Activated T-cell treated with anti-CD3 and anti-CD28 coated beads, Interleukin-2, amount 50 U/mL, for 72 hours (primary cell): ENCODE measurements around the gene TRPM2. TPM values are rescaled to one million over a fixed set of nuclear protein-coding genes. Genes with fewer than 3 reads are reported as not detected.

Experiments used
- ATAC-seq, 2 donors: fragments of 150-1000 bp; cut with Tn5 transposase; replicated peaks in 1 of 2; 2 replicates each; pipeline ENCODE4 v1.10.0; 2021; ENCODE audit warnings: moderate library complexity in 2 of 2, mild to moderate bottlenecking in 1 of 2
- DNase-seq, 2 donors: peaks; one replicate each; pipeline ENCODE4 v3.0.0; 2021 to 2022; ENCODE audit warnings: mixed read lengths in 1 of 2
- H3K27ac Mint-ChIP-seq: one replicate; pipeline ENCODE4 v1.8.0; 2022; ENCODE audit warnings: mild to moderate bottlenecking, moderate library complexity, mixed read lengths
- H3K27me3 Mint-ChIP-seq: one replicate; pipeline ENCODE4 v1.8.0; 2022; ENCODE audit warnings: low read depth, mixed read lengths
- H3K36me3 Mint-ChIP-seq, 2 donors: one replicate each; pipeline ENCODE4 v1.8.0; 2022; ENCODE audit warnings: mixed read lengths in 2 of 2, mild to moderate bottlenecking in 1 of 2; ENCODE audit not compliant: insufficient read depth in 2 of 2
- H3K4me1 Mint-ChIP-seq: one replicate; pipeline ENCODE4 v1.8.0; 2022; ENCODE audit warnings: low read depth, mixed read lengths
- H3K4me3 Mint-ChIP-seq, 2 donors: one replicate each; pipeline ENCODE4 v1.8.0; 2022; ENCODE audit warnings: mild to moderate bottlenecking in 2 of 2, mixed read lengths in 2 of 2, moderate library complexity in 2 of 2
- H3K9me3 Mint-ChIP-seq, 2 donors: one replicate each; pipeline ENCODE4 v1.8.0; 2022; ENCODE audit warnings: mixed read lengths in 2 of 2
- total RNA-seq, 2 donors: library from RNA; stranded (reverse); gene quantifications; one replicate each; pipeline ENCODE4 v1.2.3, GENCODE V29; 2022

Gene TRPM2
- total RNA-seq, 2 donors from 2014 or later: 2.4 to 3.2 TPM

DNA sequence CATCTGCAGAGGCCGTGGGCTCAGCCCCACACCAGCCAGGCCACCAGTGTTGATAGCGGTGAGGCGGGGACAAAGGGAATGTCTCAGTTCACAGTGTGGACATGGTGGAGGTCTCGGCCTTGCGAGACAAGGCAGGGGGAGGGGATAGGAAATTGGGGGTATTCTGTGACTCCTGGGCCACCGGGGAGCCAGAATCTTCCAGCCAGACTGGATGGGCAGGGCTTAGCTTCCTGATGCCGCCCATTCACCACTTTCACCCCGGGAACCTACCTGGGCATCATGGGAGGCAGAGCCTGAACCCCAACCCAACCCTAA lies 107.0 kb downstream of the TRPM2 start:
- Mint-ChIP-seq H3K36me3 (no peaks in the 10 kb centered on the region), H3K27ac (no peak overlapping the region), H3K9me3 (no peaks in the 10 kb centered on the region), H3K4me1 (no peaks in the 10 kb centered on the region), H3K4me3 (no peak overlapping the region), H3K27me3 (no peaks in the 10 kb centered on the region)
- ATAC-seq (no peak), DNase-seq (no peak)

GRCh38 chr21:44461005-44461404 lies 107.6 kb downstream of the TRPM2 start:
- no peak for DNase-seq
- no peaks in the 10 kb centered on the region for H3K27me3 Mint-ChIP-seq

GRCh38 chr21:44461464-44462001 lies 108.1 kb downstream of the TRPM2 start:
- Mint-ChIP-seq H3K27ac (no peak overlapping the region), H3K9me3 (no peaks in the 10 kb centered on the region), H3K27me3 (no peaks in the 10 kb centered on the region), H3K36me3 (no peaks in the 10 kb centered on the region), H3K4me1 (no peaks in the 10 kb centered on the region), H3K4me3 (no peak overlapping the region)
- DNase-seq (no peak), ATAC-seq (no peak)

More at GRCh38 chr21:44461005-44461404, 107.6 kb downstream of the TRPM2 start:
- H3K27ac Mint-ChIP-seq: no peak overlapping the region
- no peak for ATAC-seq
- no peaks in the 10 kb centered on the region for H3K36me3 Mint-ChIP-seq
- no peaks in the 10 kb centered on the region for H3K9me3 Mint-ChIP-seq
- H3K4me3 Mint-ChIP-seq: no peak overlapping the region
- no peaks in the 10 kb centered on the region for H3K4me1 Mint-ChIP-seq

GRCh38 chr21:44462086-44462833 lies 108.8 kb downstream of the TRPM2 start:
- Mint-ChIP-seq H3K27ac (no peak overlapping the region), H3K27me3 (no peaks in the 10 kb centered on the region), H3K4me1 (no peaks in the 10 kb centered on the region), H3K4me3 (no peak overlapping the region), H3K9me3 (no peaks in the 10 kb centered on the region), H3K36me3 (no peaks in the 10 kb centered on the region)
- DNase-seq (no peak), ATAC-seq (no peak)

- Mint-ChIP-seq H3K27ac (no peak overlapping the region), H3K9me3 (no peaks in the 10 kb centered on the region), H3K36me3 (no peaks in the 10 kb centered on the region), H3K4me1 (no peaks in the 10 kb centered on the region), H3K27me3 (no peaks in the 10 kb centered on the region), H3K4me3 (no peak overlapping the region)
- ATAC-seq (no peak), DNase-seq (no peak)
Observed at GRCh38 chr21:44462834-44463200, 109.4 kb downstream of the TRPM2 start.

DNA sequence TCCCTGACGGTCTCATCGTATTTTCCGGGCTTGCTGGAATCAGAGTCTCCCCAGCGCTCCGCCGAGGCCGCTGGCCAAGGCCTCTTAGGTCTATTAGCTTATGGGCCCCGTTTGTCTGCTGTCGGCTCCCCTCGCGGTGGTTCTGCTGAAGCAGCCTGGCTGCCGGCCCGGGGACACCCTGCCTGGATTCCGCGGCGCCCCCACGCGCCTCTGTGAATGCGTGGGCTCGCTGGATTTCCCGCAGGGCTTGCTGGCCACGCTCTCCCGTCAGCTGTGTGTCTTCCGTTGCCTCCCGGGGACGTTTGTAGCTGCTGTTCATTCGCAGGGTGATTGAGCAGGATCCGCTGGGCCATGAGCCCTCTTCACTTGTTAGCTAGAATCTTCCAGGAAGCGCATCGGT lies 110.3 kb downstream of the TRPM2 start:
- no peaks in the 10 kb centered on the region for H3K27me3 Mint-ChIP-seq
- DNase-seq: no peak
- H3K27ac Mint-ChIP-seq: no peak overlapping the region
- H3K4me3 Mint-ChIP-seq: no peak overlapping the region
- no peaks in the 10 kb centered on the region for H3K36me3 Mint-ChIP-seq
- no peak for ATAC-seq
- H3K4me1 Mint-ChIP-seq: no peaks in the 10 kb centered on the region
- no peaks in the 10 kb centered on the region for H3K9me3 Mint-ChIP-seq

- no peaks in the 10 kb centered on the region for H3K9me3 Mint-ChIP-seq
- DNase-seq: no peak
- H3K27me3 Mint-ChIP-seq: no peaks in the 10 kb centered on the region
- H3K4me3 Mint-ChIP-seq: no peak overlapping the region
- no peaks in the 10 kb centered on the region for H3K4me1 Mint-ChIP-seq
- H3K27ac Mint-ChIP-seq: no peak overlapping the region
- no peaks in the 10 kb centered on the region for H3K36me3 Mint-ChIP-seq
- no peak for ATAC-seq
Observed at GRCh38 chr21:44464351-44464750, 110.9 kb downstream of the TRPM2 start.

DNA sequence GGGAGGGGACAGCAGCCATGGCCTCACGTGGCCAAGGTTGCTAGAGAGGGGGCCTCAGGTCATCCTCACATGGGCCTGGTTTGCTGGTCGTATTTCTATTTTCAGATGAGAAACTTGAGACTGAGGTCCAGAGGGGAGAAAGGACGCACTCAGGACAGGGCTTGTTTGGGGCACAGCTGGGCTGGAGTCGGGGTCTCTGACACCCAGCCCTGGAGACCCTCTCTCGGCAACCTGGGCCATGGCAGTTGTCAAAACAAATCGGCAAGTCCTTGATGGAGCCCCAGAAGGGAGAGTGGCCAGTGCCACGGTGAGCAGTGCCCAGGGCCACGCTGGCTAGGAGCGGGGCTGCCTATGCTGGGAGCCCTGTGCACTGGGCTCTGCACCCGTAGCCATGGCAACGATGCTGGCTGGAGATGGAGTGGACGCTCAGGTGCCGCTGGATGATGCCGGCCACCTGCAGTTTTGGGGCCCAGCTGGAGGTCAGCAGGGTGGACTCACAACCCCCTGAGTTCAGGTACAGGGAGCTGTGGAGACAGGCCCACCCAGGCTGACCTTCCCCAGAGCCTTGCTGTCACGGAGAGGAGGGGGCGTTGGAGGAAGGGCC lies 113.0 kb downstream of the TRPM2 start:
- DNase-seq (no peak), ATAC-seq (no peak)
- no peaks in the 10 kb centered on the region for H3K4me1 Mint-ChIP-seq
- no peaks in the 10 kb centered on the region for H3K27me3 Mint-ChIP-seq
- H3K27ac Mint-ChIP-seq: no peak overlapping the region
- H3K9me3 Mint-ChIP-seq: no peaks in the 10 kb centered on the region
- no peaks in the 10 kb centered on the region for H3K36me3 Mint-ChIP-seq
- H3K4me3 Mint-ChIP-seq: no peak overlapping the region

GRCh38 chr21:44466996-44467858 lies 113.8 kb downstream of the TRPM2 start:
- Mint-ChIP-seq H3K36me3 (no peaks in the 10 kb centered on the region), H3K27me3 (no peaks in the 10 kb centered on the region), H3K4me1 (no peaks in the 10 kb centered on the region), H3K9me3 (no peaks in the 10 kb centered on the region), H3K27ac (no peak overlapping the region), H3K4me3 (no peak overlapping the region)
- DNase-seq: no peak
- no peak for ATAC-seq

- Mint-ChIP-seq H3K36me3 (no peaks in the 10 kb centered on the region), H3K9me3 (no peaks in the 10 kb centered on the region), H3K27ac (no peak overlapping the region), H3K4me3 (no peak overlapping the region), H3K27me3 (no peaks in the 10 kb centered on the region), H3K4me1 (no peaks in the 10 kb centered on the region)
- DNase-seq: no peak
- no peak for ATAC-seq
Observed at GRCh38 chr21:44467859-44468195, 114.4 kb downstream of the TRPM2 start.

GRCh38 chr21:44471341-44471740 lies 117.9 kb downstream of the TRPM2 start:
- Mint-ChIP-seq H3K27ac (no peak overlapping the region), H3K9me3 (no peaks in the 10 kb centered on the region), H3K27me3 (no peaks in the 10 kb centered on the region), H3K4me3 (no peak overlapping the region), H3K4me1 (no peaks in the 10 kb centered on the region), H3K36me3 (no peaks in the 10 kb centered on the region)
- no peak for ATAC-seq
- DNase-seq: no peak

DNA sequence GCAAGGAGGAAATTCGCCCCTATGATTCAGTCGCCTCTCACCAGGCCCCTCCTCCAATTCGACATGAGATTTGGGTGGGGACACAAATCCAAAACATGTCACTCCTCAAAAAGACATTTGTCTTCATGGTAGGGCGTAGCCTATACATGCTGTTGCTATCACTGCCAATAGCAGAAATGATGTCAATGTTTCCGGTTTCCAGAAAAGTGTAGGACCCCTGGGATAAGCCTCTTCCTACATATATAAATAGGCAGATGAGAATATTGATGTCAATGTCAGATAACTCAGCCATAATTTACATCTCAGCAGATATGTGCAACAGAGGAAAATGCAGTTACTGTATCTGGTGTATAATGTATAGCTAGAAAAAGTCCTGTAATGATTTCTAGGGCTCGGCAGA lies 118.6 kb downstream of the TRPM2 start:
- ATAC-seq (no peak), DNase-seq (no peak)
- H3K36me3 Mint-ChIP-seq: no peaks in the 10 kb centered on the region
- no peak overlapping the region for H3K27ac Mint-ChIP-seq
- no peaks in the 10 kb centered on the region for H3K9me3 Mint-ChIP-seq
- H3K4me1 Mint-ChIP-seq: no peaks in the 10 kb centered on the region
- H3K4me3 Mint-ChIP-seq: no peak overlapping the region
- no peaks in the 10 kb centered on the region for H3K27me3 Mint-ChIP-seq

DNA sequence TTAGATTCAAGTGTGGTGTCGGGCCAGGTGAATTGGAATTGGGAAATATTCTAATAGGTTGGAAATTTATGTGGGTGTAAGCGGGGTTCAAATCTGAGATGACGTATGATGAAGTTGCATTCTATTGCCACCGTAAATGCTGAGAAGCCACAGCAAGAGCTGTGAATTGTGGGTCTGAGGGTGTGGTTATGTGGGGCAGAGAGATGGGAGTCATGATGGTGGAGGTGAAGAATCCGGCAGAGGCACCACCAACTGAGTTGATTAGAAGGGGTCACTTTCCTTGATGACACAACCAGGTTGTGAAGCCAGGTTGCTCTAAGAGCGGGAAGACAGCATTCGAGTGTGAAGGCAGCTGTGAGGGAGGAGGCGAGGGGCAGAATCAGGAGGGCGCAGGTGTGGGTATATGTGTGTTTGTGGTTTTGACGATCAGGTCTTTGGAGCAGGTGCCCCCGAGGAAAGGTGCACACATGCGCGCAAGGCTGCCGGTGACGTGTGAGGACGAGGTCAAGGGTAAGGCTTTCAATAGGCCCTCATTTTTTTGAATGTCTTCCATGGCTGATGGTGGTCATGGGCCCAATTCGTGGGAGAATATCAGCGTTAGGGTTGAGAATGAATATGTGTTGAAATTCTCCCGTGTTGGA lies 120.6 kb downstream of the TRPM2 start:
- no peaks in the 10 kb centered on the region for H3K4me1 Mint-ChIP-seq
- H3K4me3 Mint-ChIP-seq: no peak overlapping the region
- ATAC-seq (no peak), DNase-seq (no peak)
- no peaks in the 10 kb centered on the region for H3K36me3 Mint-ChIP-seq
- no peak overlapping the region for H3K27ac Mint-ChIP-seq
- no peaks in the 10 kb centered on the region for H3K27me3 Mint-ChIP-seq
- H3K9me3 Mint-ChIP-seq: no peaks in the 10 kb centered on the region
